ENCODE measurements around the gene PADI3. TPM values are rescaled to one million over a fixed set of nuclear protein-coding genes. Genes with fewer than 3 reads are reported as not detected.

PADI3 gene
- total and polyA plus RNA-seq, 2 of the 8 experiments (the other 6 are each of a cell fraction or from before 2014, with no cell fraction given) = 0.37 to 0.94 TPM

GRCh38 chr1:17280894-17281293, 32.0 kb downstream of the PADI3 start:
- no peak overlapping the region for H3K18ac ChIP-seq (ENCODE audit: extremely low read depth, low read length)
- no peaks in the 10 kb centered on the region for H3K79me1 ChIP-seq (ENCODE audit: low read depth, low read length)
- H3K4me2 ChIP-seq (ENCODE audit: insufficient read depth in 1 of 2, low read depth in 2 of 2, low read length in 2 of 2) = no peak overlapping the region
- no peak overlapping the region for H2BK15ac ChIP-seq (ENCODE audit: low read length)
- H3K79me2 ChIP-seq (ENCODE audit: control insufficient read depth in 1 of 2, insufficient read depth in 2 of 2, low read length in 2 of 2) = no peaks in the 10 kb centered on the region
- H3K23ac ChIP-seq (ENCODE audit: insufficient read length) = no peak overlapping the region
- no peak overlapping the region for H2BK120ac ChIP-seq (replicated peaks; ENCODE audit: low read depth, low read length)
- H3K27ac ChIP-seq (ENCODE audit: low read depth, low read length) = no peak overlapping the region
- H3K27me3 ChIP-seq (replicated peaks in 1 of 4; ENCODE audit: control insufficient read depth in 3 of 4, extremely low read depth in 1 of 4, insufficient read depth in 3 of 4, low read length in 3 of 4) = no peaks in the 10 kb centered on the region
- H4K20me1 ChIP-seq (replicated peaks in 1 of 2; ENCODE audit: control insufficient read depth in 1 of 2, insufficient read depth in 2 of 2, low read length in 2 of 2) = no peaks in the 10 kb centered on the region
- no peaks in the 10 kb centered on the region for H3K4me1 ChIP-seq (replicated peaks in 1 of 4; ENCODE audit: control insufficient read depth in 3 of 4, insufficient read depth in 4 of 4, low read length in 3 of 4)
- WGBS, 2 experiments (ENCODE audit: extremely low coverage in 1 of 2, insufficient coverage in 1 of 2, insufficient read length in 1 of 2, insufficient replicate concordance in 2 of 2, low coverage in 1 of 2, low lambda C conversion rate in 2 of 2, missing lambda C conversion rate in 1 of 2) = 81% methylated on average over 2 of the region's 2 CpGs; no CpG with 5 or more reads in 1 of the 2 experiments
- H3K23me2 ChIP-seq (ENCODE audit: low read depth, low read length) = no peaks in the 10 kb centered on the region
- H2AFZ ChIP-seq (ENCODE audit: low read length) = no peak overlapping the region
- DNase-seq (ENCODE audit: low read depth in 1 of 2, low spot score in 2 of 2) (no peak), FAIRE-seq (no peak)
- H3K4me3 ChIP-seq (ENCODE audit: extremely low read depth in 1 of 4, insufficient read depth in 2 of 4, low read depth in 3 of 4, low read length in 4 of 4) = no peak overlapping the region
- no peaks in the 10 kb centered on the region for H3K9me3 ChIP-seq (ENCODE audit: insufficient read depth in 2 of 2, low read depth in 1 of 2, low read length in 1 of 2)
- H3K56ac ChIP-seq (replicated peaks; ENCODE audit: insufficient read length, low read depth, low read length) = no peak overlapping the region
- no peak overlapping the region for H2BK5ac ChIP-seq (ENCODE audit: low read depth, low read length)
- no peak overlapping the region for H3K14ac ChIP-seq (ENCODE audit: insufficient read length)
- H2BK20ac ChIP-seq (ENCODE audit: low read length) = no peak overlapping the region
- ChIA-PET CTCF (ENCODE audit: partially characterized antibody) (interaction anchor here (1.0 to 2.4 kb wide), 4 partner anchors 9 to 55 kb away, joined by 3 to 8 read pairs (median 4); partner anchors contain the start of gene PADI4), POLR2A (ENCODE audit: partially characterized antibody) (no interaction called here)
- H4K5ac ChIP-seq (ENCODE audit: insufficient read length, low read depth, low read length) = no peak overlapping the region
- no peak overlapping the region for H3K4ac ChIP-seq (replicated peaks; ENCODE audit: insufficient read length, low read depth, low read length)
- no peaks in the 10 kb centered on the region; a peak in 1 of 8 replicates for H3K36me3 ChIP-seq (ENCODE audit: control insufficient read depth in 2 of 4, insufficient read depth in 4 of 4, low read length in 3 of 4)
- TF ChIP-seq BRCA1 (IDR thresholded peaks at IDR 0.05; ENCODE audit: low read depth, low read length) = no peak
- H3K9ac ChIP-seq (replicated peaks in 1 of 4; ENCODE audit: extremely low read depth in 1 of 4, low read depth in 3 of 4, low read length in 3 of 4) = no peak overlapping the region
- H2AK5ac ChIP-seq (ENCODE audit: low read depth, low read length) = no peak overlapping the region
- H4K91ac ChIP-seq (replicated peaks; ENCODE audit: insufficient read length, low read length) = no peak overlapping the region
- H4K8ac ChIP-seq (ENCODE audit: extremely low read depth, insufficient read depth, low read length) = no peak overlapping the region
- H2BK12ac ChIP-seq (ENCODE audit: low read depth, low read length) = no peak overlapping the region

All from H1 (cell line).